K562 (cell line): Measurements from ENCODE around the gene OAT. TPM values are rescaled to one million over a fixed set of nuclear protein-coding genes. Genes with fewer than 3 reads are reported as not detected.

Experiments used
- GTF2F1 ChIP-seq: IDR thresholded peaks from 2 replicates; pipeline ENCODE4 v1.6.1; 2011; ENCODE audit warnings: low read depth, low read length, improper control_type of control experiment
- MEIS2 ChIP-seq: fragments of 450-650 bp; IDR thresholded peaks from 2 replicates; pipeline ENCODE4 v1.6.1; 2014; ENCODE audit warnings: mild to moderate bottlenecking; ENCODE audit not compliant: partially characterized antibody
- NCOR1 ChIP-seq: fragments of 450-650 bp; IDR thresholded peaks from 2 replicates; pipeline ENCODE4 v1.6.1; 2016; ENCODE audit warnings: mild to moderate bottlenecking, moderate library complexity
- NR1H2 ChIP-seq: sonication (generic); formaldehyde crosslinking; IDR thresholded peaks from 2 replicates; pipeline ENCODE4 v1.4.0; 2020; ENCODE audit warnings: mild to moderate bottlenecking, missing genetic modification reagents
- SMARCE1 ChIP-seq: fragments of 450-650 bp; IDR thresholded peaks from 2 replicates; pipeline ENCODE4 v1.7.1; 2016; ENCODE audit warnings: mild to moderate bottlenecking
- STAG1 ChIP-seq: sonication (generic); formaldehyde crosslinking; IDR thresholded peaks from 2 replicates; pipeline ENCODE4 v1.5.0; 2020; ENCODE audit warnings: missing genetic modification reagents, borderline replicate concordance
- polyA plus RNA-seq, 8 experiments: library from polyadenylated mRNA; depleted of rRNA in 4 of 8; stranded (reverse) in 5 of 8; unstranded in 3 of 8; fragments of >200 nt; fragmentation: Nextera tagmentation in 2 of 8; fragmentation: Illumina TruSeq in 1 of 8; extraction: Ambion mirVana in 2 of 8; extraction: Trizol in 1 of 8; gene quantifications; 2 replicates each; pipeline versions ENCODE4 v1.2.1 to v1.2.3, GENCODE V29; 2011 to 2014; ENCODE audit warnings: inconsistent platforms in 1 of 8, missing spikeins in 1 of 8
- total RNA-seq, 7 experiments: library from RNA; depleted of rRNA in 6 of 7; stranded (reverse); fragments of >200 nt in 6 of 7; fragmentation: Illumina TruSeq in 2 of 7; extraction: Trizol in 2 of 7; gene quantifications; 2 replicates each; pipeline versions ENCODE4 v1.2.1 to v1.2.3, GENCODE V29; 2011 to 2021; ENCODE audit warnings: low replicate concordance in 1 of 7
- TF ChIP-seq, protein P1 (sequence below): fragments of 450-650 bp; IDR thresholded peaks from 2 replicates; pipeline ENCODE4 v1.6.1; 2016
- TF ChIP-seq, protein P2 (sequence below): conservative IDR thresholded peaks from 2 replicates; pipeline ENCODE4 v1.6.1; 2011; ENCODE audit warnings: low read depth, mild to moderate bottlenecking, low read length; ENCODE audit not compliant: control insufficient read depth

Gene OAT
- total and polyA plus RNA-seq, 9 of the 15 experiments (the other 6 are each of a cell fraction or from before 2014, with no cell fraction given), result 100 to 312 (median 163) TPM

DNA sequence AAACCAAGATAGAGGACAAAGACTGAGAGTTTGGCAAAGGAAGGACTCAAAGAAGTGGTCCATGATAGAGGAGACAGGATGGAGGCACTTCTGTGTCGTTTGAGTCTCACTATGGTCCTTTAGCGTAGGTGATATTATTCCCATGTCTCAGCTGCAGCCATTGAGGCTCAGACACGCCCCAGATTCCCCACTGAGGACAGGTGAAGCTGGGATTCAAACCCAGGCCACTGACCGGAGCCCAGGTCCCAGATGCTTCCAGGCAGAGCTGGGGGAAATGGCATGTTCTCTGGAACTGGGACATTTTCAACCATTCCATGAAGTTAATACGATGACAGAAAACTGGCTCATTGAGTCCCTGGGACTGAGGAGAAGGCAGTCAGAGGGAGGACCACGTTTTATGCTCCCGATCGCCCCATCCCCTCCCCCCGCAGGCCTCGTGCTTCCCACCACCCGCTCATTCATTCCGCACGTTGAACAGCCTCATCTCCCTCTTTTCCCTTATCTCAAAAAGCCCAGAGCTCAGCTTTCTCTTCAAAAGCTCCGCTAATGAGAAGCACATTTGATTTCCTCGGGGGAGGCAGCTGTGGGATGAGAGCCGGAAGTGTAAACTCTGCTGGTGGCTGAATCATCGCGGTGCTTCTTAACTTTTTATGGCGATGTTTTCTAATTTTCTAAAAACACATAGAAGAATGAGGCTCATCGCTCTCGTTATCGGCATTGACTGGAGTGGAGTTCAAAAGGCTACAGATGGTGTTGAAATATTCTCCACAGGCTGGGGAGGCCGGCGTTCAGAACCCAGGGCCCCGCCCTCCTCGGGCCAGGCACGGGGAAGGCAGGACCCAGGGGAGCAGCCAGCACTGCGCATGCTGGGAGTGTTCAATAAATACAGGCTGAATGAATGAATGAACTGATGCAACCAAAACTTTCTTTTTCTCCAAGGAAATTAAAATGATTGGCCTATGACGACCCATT, 64.0 kb downstream of the OAT start (continued):
- TF ChIP-seq NR1H2 (no peak), NCOR1 (no peak), MEIS2 (peak; percentile 43), GTF2F1 (no peak), SMARCE1 (peak; percentile 20; the same call in 1 of the 2 replicates), STAG1 (CRISPR knock-in tag) (no peak)
- TF ChIP-seq, protein P1, sequence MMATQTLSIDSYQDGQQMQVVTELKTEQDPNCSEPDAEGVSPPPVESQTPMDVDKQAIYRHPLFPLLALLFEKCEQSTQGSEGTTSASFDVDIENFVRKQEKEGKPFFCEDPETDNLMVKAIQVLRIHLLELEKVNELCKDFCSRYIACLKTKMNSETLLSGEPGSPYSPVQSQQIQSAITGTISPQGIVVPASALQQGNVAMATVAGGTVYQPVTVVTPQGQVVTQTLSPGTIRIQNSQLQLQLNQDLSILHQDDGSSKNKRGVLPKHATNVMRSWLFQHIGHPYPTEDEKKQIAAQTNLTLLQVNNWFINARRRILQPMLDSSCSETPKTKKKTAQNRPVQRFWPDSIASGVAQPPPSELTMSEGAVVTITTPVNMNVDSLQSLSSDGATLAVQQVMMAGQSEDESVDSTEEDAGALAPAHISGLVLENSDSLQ, result no peak
- TF ChIP-seq, protein P2, sequence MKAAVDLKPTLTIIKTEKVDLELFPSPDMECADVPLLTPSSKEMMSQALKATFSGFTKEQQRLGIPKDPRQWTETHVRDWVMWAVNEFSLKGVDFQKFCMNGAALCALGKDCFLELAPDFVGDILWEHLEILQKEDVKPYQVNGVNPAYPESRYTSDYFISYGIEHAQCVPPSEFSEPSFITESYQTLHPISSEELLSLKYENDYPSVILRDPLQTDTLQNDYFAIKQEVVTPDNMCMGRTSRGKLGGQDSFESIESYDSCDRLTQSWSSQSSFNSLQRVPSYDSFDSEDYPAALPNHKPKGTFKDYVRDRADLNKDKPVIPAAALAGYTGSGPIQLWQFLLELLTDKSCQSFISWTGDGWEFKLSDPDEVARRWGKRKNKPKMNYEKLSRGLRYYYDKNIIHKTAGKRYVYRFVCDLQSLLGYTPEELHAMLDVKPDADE, result no peak
